OCI-LY7 (cell line): Measurements from ENCODE around the gene SLC9C1.

Experiments used
- EZH2phosphoT487 ChIP-seq: fragments of 200-600 bp; sonication (generic); IDR thresholded peaks from 2 replicates; pipeline ENCODE4 v1.6.1; 2018; ENCODE audit warnings: low read depth, borderline replicate concordance, mild to moderate bottlenecking, mixed run types, antibody characterized with exemption, low read length, moderate library complexity, mixed read lengths
- TF ChIP-seq, protein P1 (sequence below): fragments of 200-600 bp; sonication (generic); conservative IDR thresholded peaks from 2 replicates; pipeline ENCODE4 v1.5.1; 2014; ENCODE audit warnings: mild to moderate bottlenecking, antibody characterized with exemption, low read length, moderate library complexity, mixed read lengths

DNA sequence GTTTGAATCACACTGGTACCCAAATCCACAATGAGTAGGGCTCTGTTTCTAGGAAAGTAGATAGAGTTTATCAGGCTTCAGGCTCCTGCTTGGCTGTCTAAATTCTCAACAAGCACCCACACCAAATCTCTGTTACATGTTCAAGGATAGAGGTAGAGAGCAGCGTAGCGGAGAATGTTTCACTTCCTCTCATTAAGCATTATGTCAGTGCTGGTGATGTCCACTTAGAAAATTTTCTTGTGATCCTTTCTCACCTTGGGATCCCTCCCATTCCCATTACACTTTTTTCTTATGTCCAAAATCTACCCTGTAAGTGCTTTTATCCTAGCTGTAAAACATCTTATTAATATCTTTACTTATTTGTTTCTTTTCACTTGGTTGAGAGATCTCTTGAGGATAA, 126.3 kb downstream of the SLC9C1 start:
- TF ChIP-seq, protein P1, sequence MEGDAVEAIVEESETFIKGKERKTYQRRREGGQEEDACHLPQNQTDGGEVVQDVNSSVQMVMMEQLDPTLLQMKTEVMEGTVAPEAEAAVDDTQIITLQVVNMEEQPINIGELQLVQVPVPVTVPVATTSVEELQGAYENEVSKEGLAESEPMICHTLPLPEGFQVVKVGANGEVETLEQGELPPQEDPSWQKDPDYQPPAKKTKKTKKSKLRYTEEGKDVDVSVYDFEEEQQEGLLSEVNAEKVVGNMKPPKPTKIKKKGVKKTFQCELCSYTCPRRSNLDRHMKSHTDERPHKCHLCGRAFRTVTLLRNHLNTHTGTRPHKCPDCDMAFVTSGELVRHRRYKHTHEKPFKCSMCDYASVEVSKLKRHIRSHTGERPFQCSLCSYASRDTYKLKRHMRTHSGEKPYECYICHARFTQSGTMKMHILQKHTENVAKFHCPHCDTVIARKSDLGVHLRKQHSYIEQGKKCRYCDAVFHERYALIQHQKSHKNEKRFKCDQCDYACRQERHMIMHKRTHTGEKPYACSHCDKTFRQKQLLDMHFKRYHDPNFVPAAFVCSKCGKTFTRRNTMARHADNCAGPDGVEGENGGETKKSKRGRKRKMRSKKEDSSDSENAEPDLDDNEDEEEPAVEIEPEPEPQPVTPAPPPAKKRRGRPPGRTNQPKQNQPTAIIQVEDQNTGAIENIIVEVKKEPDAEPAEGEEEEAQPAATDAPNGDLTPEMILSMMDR = no peak
- TF ChIP-seq EZH2phosphoT487 = no peak
